GM21786 (cell line): ENCODE measurements around the gene ANAPC5.

Source experiments
- ATAC-seq: cut with Tn5 transposase; IDR thresholded peaks from one replicate; pipeline ENCODE4 v1.9.1; 2021; ENCODE audit not compliant: unreplicated experiment

ANAPC5 gene

GRCh38 chr12:121261398-121261797, 90.8 kb downstream of the ANAPC5 start:
- ATAC-seq = no peak

- no peak for ATAC-seq
These were observed 92.1 kb downstream of the ANAPC5 start for GRCh38 chr12:121260091-121260490.

GRCh38 chr12:121259074-121259473, 93.1 kb downstream of the ANAPC5 start:
- no peak for ATAC-seq
